ENCODE data around the gene LTF. TPM values are rescaled to one million over a fixed set of nuclear protein-coding genes. Genes with fewer than 3 reads are reported as not detected.

LTF gene
- total RNA-seq, 1 donor from 2014 or later: under 0.01 TPM

GRCh38 chr3:46398186-46398955 lies 66.3 kb downstream of the LTF start:
- no peaks in the 10 kb centered on the region for H3K36me3 ChIP-seq (ENCODE audit: control insufficient read depth, insufficient read depth, low read length)
- DNase-seq (ENCODE audit: low read depth) (no peak), FAIRE-seq (no peak)
- TF ChIP-seq CTCF (IDR thresholded peaks at IDR 0.05; ENCODE audit: insufficient read depth, low read length, severe bottlenecking): no peak
- no peaks in the 10 kb centered on the region for H3K27me3 ChIP-seq (ENCODE audit: control insufficient read depth, insufficient read depth, low read length)
- H3K4me3 ChIP-seq (ENCODE audit: low read depth, low read length): no peak overlapping the region

GRCh38 chr3:46397111-46397510 lies 67.6 kb downstream of the LTF start:
- Histone ChIP-seq H3K36me3 (ENCODE audit: control insufficient read depth, insufficient read depth, low read length) (no peaks in the 10 kb centered on the region), H3K27me3 (ENCODE audit: control insufficient read depth, insufficient read depth, low read length) (no peaks in the 10 kb centered on the region), H3K4me3 (ENCODE audit: low read depth, low read length) (no peak overlapping the region)
- FAIRE-seq: no peak
- no peak for TF ChIP-seq CTCF (IDR thresholded peaks at IDR 0.05; ENCODE audit: insufficient read depth, low read length, severe bottlenecking)
- DNase-seq (ENCODE audit: low read depth): no peak

- Histone ChIP-seq H3K27me3 (ENCODE audit: control insufficient read depth, insufficient read depth, low read length) (no peaks in the 10 kb centered on the region), H3K36me3 (ENCODE audit: control insufficient read depth, insufficient read depth, low read length) (no peaks in the 10 kb centered on the region), H3K4me3 (ENCODE audit: low read depth, low read length) (no peak overlapping the region)
- DNase-seq (ENCODE audit: low read depth) (no peak), FAIRE-seq (no peak)
- TF ChIP-seq CTCF (IDR thresholded peaks at IDR 0.05; ENCODE audit: insufficient read depth, low read length, severe bottlenecking): no peak
Observed at GRCh38 chr3:46395766-46396530, 68.8 kb downstream of the LTF start.

GRCh38 chr3:46395210-46395661 lies 69.5 kb downstream of the LTF start:
- TF ChIP-seq CTCF (IDR thresholded peaks at IDR 0.05; ENCODE audit: insufficient read depth, low read length, severe bottlenecking): no peak
- DNase-seq (ENCODE audit: low read depth) (no peak), FAIRE-seq (no peak)
- Histone ChIP-seq H3K36me3 (ENCODE audit: control insufficient read depth, insufficient read depth, low read length) (no peaks in the 10 kb centered on the region), H3K27me3 (ENCODE audit: control insufficient read depth, insufficient read depth, low read length) (no peaks in the 10 kb centered on the region), H3K4me3 (ENCODE audit: low read depth, low read length) (no peak overlapping the region)

GRCh38 chr3:46393554-46394434 lies 70.9 kb downstream of the LTF start:
- FAIRE-seq (no peak), DNase-seq (ENCODE audit: low read depth) (no peak)
- no peak for TF ChIP-seq CTCF (IDR thresholded peaks at IDR 0.05; ENCODE audit: insufficient read depth, low read length, severe bottlenecking)
- H3K4me3 ChIP-seq (ENCODE audit: low read depth, low read length): no peak overlapping the region
- no peaks in the 10 kb centered on the region for H3K27me3 ChIP-seq (ENCODE audit: control insufficient read depth, insufficient read depth, low read length)
- no peaks in the 10 kb centered on the region for H3K36me3 ChIP-seq (ENCODE audit: control insufficient read depth, insufficient read depth, low read length)

Measured in bronchial epithelial cell (primary cell).